ENCODE measurements around the gene CCDC27. TPM values are rescaled to one million over a fixed set of nuclear protein-coding genes. Genes with fewer than 3 reads are reported as not detected.
"Not testable (repeated sequence)": the region's sequence is repeated elsewhere in the genome, so short reads cannot be mapped to it uniquely, and the experiment has no call there.

Gene CCDC27
- total RNA-seq, 4 donors from 2014 or later = 0.13 TPM; not detected in 3

DNA sequence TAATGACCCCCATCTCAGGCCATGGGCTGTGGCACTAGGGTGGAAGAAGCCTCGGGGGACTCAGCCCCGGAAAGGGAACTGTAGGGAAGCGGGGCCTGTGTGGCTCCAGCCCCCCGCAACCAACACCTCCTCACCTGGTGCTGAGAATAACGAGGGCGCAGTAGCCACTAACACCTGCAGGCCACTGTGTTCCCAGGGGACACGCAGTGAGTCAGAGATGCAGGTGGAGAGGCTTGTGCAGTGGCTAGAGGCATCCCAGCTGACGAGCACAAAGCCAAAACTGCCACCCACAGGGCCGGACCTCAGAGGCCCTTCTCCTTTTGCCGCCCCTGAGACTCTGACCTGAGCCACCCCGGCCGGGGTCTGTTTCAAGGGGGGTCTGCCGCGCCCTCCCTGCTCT lies 33.5 kb upstream of the CCDC27 start:
- 66 to 77% methylated on average over 6 to 7 of the region's 14 CpGs for WGBS, 2 donors
- Histone ChIP-seq H3K4me3 (replicated peaks in 1 of 3) (no peak overlapping the region), H3K27ac (no peak overlapping the region), H3K27me3 (no peaks in the 10 kb centered on the region), H3K36me3 (no peaks in the 10 kb centered on the region), H3K4me1 (no peaks in the 10 kb centered on the region), H3K9me3 (no peaks in the 10 kb centered on the region)
- no peak for DNase-seq
- intact Hi-C loops (cut with DNase I) = no loop called here
- no peak for TF ChIP-seq POLR2A (IDR thresholded peaks at IDR 0.05)
- TF ChIP-seq, protein P1, sequence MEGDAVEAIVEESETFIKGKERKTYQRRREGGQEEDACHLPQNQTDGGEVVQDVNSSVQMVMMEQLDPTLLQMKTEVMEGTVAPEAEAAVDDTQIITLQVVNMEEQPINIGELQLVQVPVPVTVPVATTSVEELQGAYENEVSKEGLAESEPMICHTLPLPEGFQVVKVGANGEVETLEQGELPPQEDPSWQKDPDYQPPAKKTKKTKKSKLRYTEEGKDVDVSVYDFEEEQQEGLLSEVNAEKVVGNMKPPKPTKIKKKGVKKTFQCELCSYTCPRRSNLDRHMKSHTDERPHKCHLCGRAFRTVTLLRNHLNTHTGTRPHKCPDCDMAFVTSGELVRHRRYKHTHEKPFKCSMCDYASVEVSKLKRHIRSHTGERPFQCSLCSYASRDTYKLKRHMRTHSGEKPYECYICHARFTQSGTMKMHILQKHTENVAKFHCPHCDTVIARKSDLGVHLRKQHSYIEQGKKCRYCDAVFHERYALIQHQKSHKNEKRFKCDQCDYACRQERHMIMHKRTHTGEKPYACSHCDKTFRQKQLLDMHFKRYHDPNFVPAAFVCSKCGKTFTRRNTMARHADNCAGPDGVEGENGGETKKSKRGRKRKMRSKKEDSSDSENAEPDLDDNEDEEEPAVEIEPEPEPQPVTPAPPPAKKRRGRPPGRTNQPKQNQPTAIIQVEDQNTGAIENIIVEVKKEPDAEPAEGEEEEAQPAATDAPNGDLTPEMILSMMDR (IDR thresholded peaks at IDR 0.05) = no peak

DNA sequence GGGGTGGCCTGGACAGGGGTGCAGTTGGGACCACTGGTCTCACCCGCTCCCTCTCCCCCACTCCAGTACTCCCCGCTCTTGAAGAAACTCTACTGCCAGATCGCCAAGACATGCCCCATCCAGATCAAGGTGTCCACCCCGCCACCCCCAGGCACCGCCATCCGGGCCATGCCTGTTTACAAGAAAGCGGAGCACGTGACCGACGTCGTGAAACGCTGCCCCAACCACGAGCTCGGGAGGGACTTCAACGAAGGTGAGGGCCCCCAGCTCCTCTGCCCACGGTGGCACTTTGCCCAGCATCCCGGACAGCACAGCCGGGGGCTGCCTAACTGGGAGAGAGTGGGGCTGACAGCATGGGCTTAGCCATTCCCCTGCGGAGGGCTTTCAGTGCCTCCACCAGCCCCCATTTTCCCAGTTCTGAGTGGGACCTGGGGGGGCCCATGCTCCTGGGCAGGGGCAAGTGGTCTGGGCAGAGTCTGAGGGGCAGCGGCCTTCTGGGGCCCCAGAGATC lies 30.2 kb upstream of the CCDC27 start:
- TF ChIP-seq POLR2A (IDR thresholded peaks at IDR 0.05) = no peak
- TF ChIP-seq, protein P1 (IDR thresholded peaks at IDR 0.05) = no peak
- H3K9me3 ChIP-seq = no peaks in the 10 kb centered on the region
- intact Hi-C loops (cut with DNase I) = loop anchor here (10.0 kb wide), 1 partner anchor 267 kb away; the partner anchor contains the start of gene ARHGEF16
- H3K36me3 ChIP-seq = no peaks in the 10 kb centered on the region
- DNase-seq = no peak
- H3K27ac ChIP-seq = no peak overlapping the region
- no peak overlapping the region for H3K4me3 ChIP-seq (replicated peaks in 1 of 3)
- 57 to 78% methylated on average over 13 to 16 of the region's 20 CpGs for WGBS, 2 donors
- H3K27me3 ChIP-seq = no peaks in the 10 kb centered on the region
- no peaks in the 10 kb centered on the region for H3K4me1 ChIP-seq

GRCh38 chr1:3722846-3723245 lies 29.4 kb upstream of the CCDC27 start:
- DNase-seq = no peak
- TF ChIP-seq, protein P1 (IDR thresholded peaks at IDR 0.05) = no peak
- TF ChIP-seq POLR2A (IDR thresholded peaks at IDR 0.05) = no peak
- H3K4me3 ChIP-seq (replicated peaks in 1 of 3) = no peak overlapping the region
- no peaks in the 10 kb centered on the region for H3K4me1 ChIP-seq
- H3K36me3 ChIP-seq = no peaks in the 10 kb centered on the region
- no peak overlapping the region for H3K27ac ChIP-seq
- WGBS, 2 donors = 100% methylated on average over 1 of the region's 3 CpGs
- no peaks in the 10 kb centered on the region for H3K9me3 ChIP-seq
- intact Hi-C loops (cut with DNase I) = loop anchor here (10.0 kb wide), 1 partner anchor 268 kb away; the partner anchor contains the start of gene ARHGEF16
- no peaks in the 10 kb centered on the region for H3K27me3 ChIP-seq

GRCh38 chr1:3724416-3725030 lies 27.7 kb upstream of the CCDC27 start:
- not testable (repeated sequence) for H3K36me3 ChIP-seq; H3K4me1 ChIP-seq; H3K4me3 ChIP-seq (replicated peaks in 1 of 3); H3K27ac ChIP-seq; H3K27me3 ChIP-seq; H3K9me3 ChIP-seq
- WGBS, 2 donors = 41 to 50% methylated on average over 11 to 18 of the region's 18 CpGs
- intact Hi-C loops (cut with DNase I) = loop anchor here (5.0 to 10.0 kb wide), 2 partner anchors 73 to 270 kb away; partner anchors contain the start of genes ARHGEF16 and LRRC47
- TF ChIP-seq, protein P1 (IDR thresholded peaks at IDR 0.05) = peak; percentile 77 to 96 (median 88)
- DNase-seq = peak; percentile 67 to 76

GRCh38 chr1:3725366-3725765 lies 26.9 kb upstream of the CCDC27 start:
- H3K4me1 ChIP-seq = peaks cover 0 to 5% of the 10 kb centered on the region in 2 donors
- DNase-seq = no peak
- H3K4me3 ChIP-seq (replicated peaks in 1 of 3) = no peak overlapping the region
- H3K27me3 ChIP-seq = no peaks in the 10 kb centered on the region
- WGBS, 2 donors = 92 to 98% methylated on average over 2 of the region's 2 CpGs
- TF ChIP-seq, protein P1 (IDR thresholded peaks at IDR 0.05) = no peak
- no peak for TF ChIP-seq POLR2A (IDR thresholded peaks at IDR 0.05)
- intact Hi-C loops (cut with DNase I) = loop anchor here (5.0 to 10.0 kb wide), 2 partner anchors 72 to 271 kb away; partner anchors contain the start of genes ARHGEF16 and LRRC47
- no peaks in the 10 kb centered on the region for H3K9me3 ChIP-seq
- no peaks in the 10 kb centered on the region for H3K36me3 ChIP-seq
- no peak overlapping the region for H3K27ac ChIP-seq
